Parathyroid adenoma (tissue), 2 donors: ENCODE results near the gene INCA1.

Experiments
- H2AFZ ChIP-seq: fragments of 300-600 bp; sonication (generic); one replicate; pipeline ENCODE4 v1.7.0; 2017; ENCODE audit warnings: antibody characterized with exemption, mild to moderate bottlenecking
- H3K27ac ChIP-seq: fragments of 300-600 bp; sonication (generic); one replicate; pipeline ENCODE4 v1.7.0; 2017
- H3K27me3 ChIP-seq: fragments of 300-600 bp; sonication (generic); one replicate; pipeline ENCODE4 v1.7.0; 2017; ENCODE audit warnings: low read length; ENCODE audit not compliant: control insufficient read depth, insufficient read depth
- H3K36me3 ChIP-seq: fragments of 300-600 bp; sonication (generic); one replicate; pipeline ENCODE4 v1.7.0; 2017; ENCODE audit warnings: low read length; ENCODE audit not compliant: control insufficient read depth, insufficient read depth
- H3K4me1 ChIP-seq: fragments of 300-600 bp; sonication (generic); one replicate; pipeline ENCODE4 v1.7.0; 2017; ENCODE audit warnings: control low read depth
- H3K4me2 ChIP-seq: fragments of 300-600 bp; sonication (generic); one replicate; pipeline ENCODE4 v1.7.0; 2017; ENCODE audit warnings: low read length
- H3K4me3 ChIP-seq: fragments of 300-600 bp; sonication (generic); one replicate; pipeline ENCODE4 v1.7.0; 2017; ENCODE audit warnings: low read depth, low read length
- H3K79me2 ChIP-seq: fragments of 300-600 bp; sonication (generic); one replicate; pipeline ENCODE4 v1.7.0; 2017; ENCODE audit warnings: control low read depth
- H3K9ac ChIP-seq: fragments of 300-600 bp; sonication (generic); one replicate; pipeline ENCODE4 v1.7.0; 2017; ENCODE audit warnings: mild to moderate bottlenecking
- H3K9me3 ChIP-seq: fragments of 300-600 bp; sonication (generic); one replicate; pipeline ENCODE4 v1.7.0; 2017; ENCODE audit warnings: low read length; ENCODE audit not compliant: control insufficient read depth
- TF ChIP-seq, protein P1 (sequence below): fragments of 300-600 bp; sonication (generic); IDR thresholded peaks from one replicate; pipeline ENCODE4 v1.7.0; 2017; ENCODE audit warnings: antibody characterized with exemption, mild to moderate bottlenecking
- donor health status: primary hyperparathyroidism.

Gene INCA1

DNA sequence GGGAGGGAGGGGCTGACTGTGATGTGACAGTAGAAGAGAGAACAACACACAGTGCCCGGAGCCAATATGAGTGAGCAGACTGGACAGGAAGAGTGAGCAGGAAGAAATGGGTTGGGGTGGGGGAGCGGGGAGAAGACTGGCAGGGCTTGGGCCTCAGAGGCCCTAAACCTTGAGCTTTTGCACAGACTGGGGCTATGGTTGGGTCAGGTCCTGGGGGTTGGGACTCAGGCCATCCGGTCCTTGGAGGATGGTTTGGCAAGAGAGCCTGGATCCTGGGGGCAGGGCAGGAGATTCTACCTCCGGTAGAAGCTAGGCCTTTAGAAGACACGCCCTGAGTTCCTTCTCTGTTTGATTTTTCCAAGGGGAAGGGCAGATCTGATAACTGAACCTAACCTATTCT, 10.9 kb downstream of the INCA1 start:
- no peaks in the 10 kb centered on the region for H3K27me3 ChIP-seq
- TF ChIP-seq, protein P1, sequence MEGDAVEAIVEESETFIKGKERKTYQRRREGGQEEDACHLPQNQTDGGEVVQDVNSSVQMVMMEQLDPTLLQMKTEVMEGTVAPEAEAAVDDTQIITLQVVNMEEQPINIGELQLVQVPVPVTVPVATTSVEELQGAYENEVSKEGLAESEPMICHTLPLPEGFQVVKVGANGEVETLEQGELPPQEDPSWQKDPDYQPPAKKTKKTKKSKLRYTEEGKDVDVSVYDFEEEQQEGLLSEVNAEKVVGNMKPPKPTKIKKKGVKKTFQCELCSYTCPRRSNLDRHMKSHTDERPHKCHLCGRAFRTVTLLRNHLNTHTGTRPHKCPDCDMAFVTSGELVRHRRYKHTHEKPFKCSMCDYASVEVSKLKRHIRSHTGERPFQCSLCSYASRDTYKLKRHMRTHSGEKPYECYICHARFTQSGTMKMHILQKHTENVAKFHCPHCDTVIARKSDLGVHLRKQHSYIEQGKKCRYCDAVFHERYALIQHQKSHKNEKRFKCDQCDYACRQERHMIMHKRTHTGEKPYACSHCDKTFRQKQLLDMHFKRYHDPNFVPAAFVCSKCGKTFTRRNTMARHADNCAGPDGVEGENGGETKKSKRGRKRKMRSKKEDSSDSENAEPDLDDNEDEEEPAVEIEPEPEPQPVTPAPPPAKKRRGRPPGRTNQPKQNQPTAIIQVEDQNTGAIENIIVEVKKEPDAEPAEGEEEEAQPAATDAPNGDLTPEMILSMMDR: no peak

DNA sequence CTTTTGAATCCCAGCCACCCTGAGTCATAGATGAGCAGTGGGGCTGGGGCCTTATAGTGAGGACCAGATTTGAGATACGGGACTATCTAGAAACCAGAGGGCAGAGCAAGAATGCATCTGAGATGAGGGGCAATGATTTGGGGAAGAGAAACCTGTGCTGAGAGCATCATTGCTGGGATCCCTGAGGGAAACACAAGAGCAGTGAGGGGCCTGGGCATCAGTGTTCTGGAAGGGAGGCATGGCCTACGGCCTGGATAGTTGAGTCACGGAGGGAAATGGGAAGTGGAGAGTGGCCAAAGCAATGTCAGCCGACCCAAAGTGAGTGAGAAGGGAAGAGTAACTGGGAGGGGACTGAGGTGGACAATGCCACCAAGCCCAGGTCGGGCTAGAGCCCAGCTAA, 15.0 kb downstream of the INCA1 start:
- Histone ChIP-seq H3K4me3 (no peak overlapping the region), H3K4me1 (peaks cover 6% of the 10 kb centered on the region), H3K9ac (no peak overlapping the region), H2AFZ (no peak overlapping the region), H3K36me3 (no peaks in the 10 kb centered on the region), H3K27me3 (no peaks in the 10 kb centered on the region), H3K79me2 (peaks cover 10% of the 10 kb centered on the region), H3K4me2 (no peak overlapping the region), H3K9me3 (no peaks in the 10 kb centered on the region), H3K27ac (no peak overlapping the region)
- TF ChIP-seq, protein P1: no peak

More for the DNA sequence above, 10.9 kb downstream of the INCA1 start:
- H3K79me2 ChIP-seq: peaks cover 2% of the 10 kb centered on the region
- peak overlapping the region; percentile 90 for H3K4me2 ChIP-seq
- peak overlapping the region; percentile 87 for H3K4me3 ChIP-seq
- H3K9me3 ChIP-seq: no peaks in the 10 kb centered on the region
- no peak overlapping the region for H3K9ac ChIP-seq
- peak overlapping the region; percentile 76 for H3K27ac ChIP-seq
- peaks cover 9% of the 10 kb centered on the region for H3K4me1 ChIP-seq
- peak overlapping the region; percentile 81 for H2AFZ ChIP-seq
- no peaks in the 10 kb centered on the region for H3K36me3 ChIP-seq

DNA sequence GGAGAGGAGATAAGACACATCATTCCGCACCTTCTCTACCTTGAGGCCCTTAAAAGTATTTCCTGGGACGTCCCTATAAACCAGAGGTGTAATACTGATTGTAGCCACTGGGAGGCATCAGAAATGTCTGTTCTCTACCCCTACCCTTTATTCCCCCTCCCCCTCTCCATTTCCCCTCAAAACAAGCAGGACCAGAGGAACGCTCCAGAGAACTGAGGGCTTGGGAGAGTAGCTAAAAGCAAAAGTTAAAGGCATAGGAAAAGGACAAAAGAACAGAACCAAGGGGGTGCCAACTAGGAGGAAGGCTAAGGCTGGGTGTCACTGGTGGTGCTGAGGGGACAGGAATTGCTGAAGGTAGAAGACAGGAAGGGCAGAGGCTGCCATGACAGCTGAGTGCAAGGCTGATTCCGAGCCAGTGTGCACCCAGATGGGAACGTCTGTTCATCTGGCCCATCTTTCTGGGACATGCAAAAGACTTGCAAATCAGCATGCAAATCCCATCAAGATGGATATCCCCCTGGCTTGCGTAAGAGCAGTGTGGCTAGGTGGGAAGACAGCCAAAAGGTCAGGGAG, 16.6 kb downstream of the INCA1 start:
- no peak overlapping the region for H3K4me3 ChIP-seq
- H3K9ac ChIP-seq: no peak overlapping the region
- H3K27ac ChIP-seq: no peak overlapping the region
- peaks cover 8% of the 10 kb centered on the region for H3K79me2 ChIP-seq
- no peaks in the 10 kb centered on the region for H3K9me3 ChIP-seq
- H3K36me3 ChIP-seq: no peaks in the 10 kb centered on the region
- no peak overlapping the region for H3K4me2 ChIP-seq
- no peaks in the 10 kb centered on the region for H3K27me3 ChIP-seq
- no peak overlapping the region for H2AFZ ChIP-seq
- no peaks in the 10 kb centered on the region for H3K4me1 ChIP-seq
- TF ChIP-seq, protein P1: peak; percentile 75

DNA sequence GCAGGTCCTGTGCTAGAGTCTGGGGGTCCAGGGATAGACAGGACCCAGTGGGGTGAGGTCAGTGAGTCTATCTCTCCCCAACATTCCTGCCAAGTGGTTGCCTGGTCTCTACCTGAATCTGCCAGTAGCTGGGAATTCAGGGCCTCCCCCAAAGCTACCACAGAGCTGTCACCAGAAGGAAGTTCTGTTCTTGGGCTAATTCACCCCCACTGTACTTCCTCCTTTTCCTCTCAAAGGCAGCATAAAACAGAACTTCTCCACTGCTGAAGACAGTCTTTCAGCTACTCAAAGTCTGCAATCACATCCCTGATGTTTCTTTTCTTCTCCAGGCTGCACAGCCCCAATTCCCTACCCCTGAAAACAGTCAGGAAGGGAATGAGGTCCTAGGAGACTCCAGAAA, 18.6 kb downstream of the INCA1 start:
- H3K27me3 ChIP-seq: no peaks in the 10 kb centered on the region
- no peak overlapping the region for H2AFZ ChIP-seq
- no peak overlapping the region for H3K4me2 ChIP-seq
- no peaks in the 10 kb centered on the region for H3K36me3 ChIP-seq
- no peak overlapping the region for H3K4me3 ChIP-seq
- H3K4me1 ChIP-seq: no peaks in the 10 kb centered on the region
- H3K27ac ChIP-seq: no peak overlapping the region
- H3K79me2 ChIP-seq: peaks cover 8% of the 10 kb centered on the region
- H3K9ac ChIP-seq: no peak overlapping the region
- H3K9me3 ChIP-seq: no peaks in the 10 kb centered on the region
- TF ChIP-seq, protein P1: no peak

DNA sequence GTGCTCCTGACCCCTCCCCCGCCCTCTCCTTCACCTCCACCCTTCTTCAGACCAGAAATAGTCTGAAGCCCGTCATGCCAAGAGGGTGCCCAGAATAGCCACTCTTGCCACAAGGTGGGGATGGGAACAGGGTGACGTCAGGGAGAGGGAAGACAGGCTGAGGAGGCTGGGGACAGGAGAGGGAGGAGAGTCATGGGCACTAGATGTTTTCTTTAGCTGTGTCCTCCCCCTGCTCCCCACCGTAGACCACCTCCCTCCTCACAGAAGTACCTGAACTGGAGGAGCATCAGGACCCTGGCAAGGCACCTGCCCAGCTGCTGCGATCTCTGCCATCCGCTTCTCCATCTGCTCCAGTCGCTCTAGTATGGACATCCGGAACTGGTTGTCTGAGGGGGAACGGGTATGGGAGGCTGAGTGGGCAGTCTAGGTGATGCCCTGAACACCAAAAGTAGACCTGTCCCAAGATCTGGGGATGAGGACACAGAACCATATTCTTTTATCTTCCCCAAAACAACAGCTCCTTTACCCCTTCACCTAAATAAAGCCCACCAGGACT, 23.1 kb downstream of the INCA1 start:
- no peaks in the 10 kb centered on the region for H3K27me3 ChIP-seq
- TF ChIP-seq, protein P1: no peak
- H3K79me2 ChIP-seq: peaks cover 4% of the 10 kb centered on the region
- no peak overlapping the region for H3K4me3 ChIP-seq
- no peaks in the 10 kb centered on the region for H3K9me3 ChIP-seq
- H3K9ac ChIP-seq: no peak overlapping the region
- no peaks in the 10 kb centered on the region for H3K4me1 ChIP-seq
- no peak overlapping the region for H2AFZ ChIP-seq
- H3K36me3 ChIP-seq: no peaks in the 10 kb centered on the region
- no peak overlapping the region for H3K4me2 ChIP-seq
- H3K27ac ChIP-seq: no peak overlapping the region
